ENCODE measurements around the gene OTOP3.

OTOP3 gene

GRCh38 chr17:74964988-74965622, 29.4 kb downstream of the OTOP3 start:
- TF ChIP-seq ZBTB7A (IDR thresholded peaks at IDR 0.05; ENCODE audit: low read depth) = no peak
- no peak for TF ChIP-seq REST (IDR thresholded peaks at IDR 0.05; ENCODE audit: low read depth)
- TF ChIP-seq TCF12 (IDR thresholded peaks at IDR 0.05; ENCODE audit: low read depth) = no peak
- no peak for TF ChIP-seq CREB1 (IDR thresholded peaks at IDR 0.05; ENCODE audit: low read depth)
- TF ChIP-seq, protein P1, sequence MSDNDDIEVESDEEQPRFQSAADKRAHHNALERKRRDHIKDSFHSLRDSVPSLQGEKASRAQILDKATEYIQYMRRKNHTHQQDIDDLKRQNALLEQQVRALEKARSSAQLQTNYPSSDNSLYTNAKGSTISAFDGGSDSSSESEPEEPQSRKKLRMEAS (IDR thresholded peaks at IDR 0.05) = no peak
- TF ChIP-seq NFIC (IDR thresholded peaks at IDR 0.05) = no peak
- no peak for TF ChIP-seq EP300 (IDR thresholded peaks at IDR 0.05; ENCODE audit: borderline replicate concordance)
- no peak for TF ChIP-seq FOXM1 (IDR thresholded peaks at IDR 0.05; ENCODE audit: borderline replicate concordance, low read depth)
- no peak for TF ChIP-seq TEAD4 (IDR thresholded peaks at IDR 0.05)
- TF ChIP-seq RAD21 (IDR thresholded peaks at IDR 0.05; ENCODE audit: low read depth) = no peak
- no peak for TF ChIP-seq YY1 (IDR thresholded peaks at IDR 0.05; ENCODE audit: low read depth)
- TF ChIP-seq TAF1 (IDR thresholded peaks at IDR 0.05; ENCODE audit: low read depth) = no peak
- no peak for TF ChIP-seq CEBPB (IDR thresholded peaks at IDR 0.05)
- TF ChIP-seq, protein P2, sequence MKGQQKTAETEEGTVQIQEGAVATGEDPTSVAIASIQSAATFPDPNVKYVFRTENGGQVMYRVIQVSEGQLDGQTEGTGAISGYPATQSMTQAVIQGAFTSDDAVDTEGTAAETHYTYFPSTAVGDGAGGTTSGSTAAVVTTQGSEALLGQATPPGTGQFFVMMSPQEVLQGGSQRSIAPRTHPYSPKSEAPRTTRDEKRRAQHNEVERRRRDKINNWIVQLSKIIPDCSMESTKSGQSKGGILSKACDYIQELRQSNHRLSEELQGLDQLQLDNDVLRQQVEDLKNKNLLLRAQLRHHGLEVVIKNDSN (IDR thresholded peaks at IDR 0.05) = no peak
- no peak for TF ChIP-seq EGR1 (IDR thresholded peaks at IDR 0.05)

- 0 out of 2 replicates have a peak, but pooled peaks have one; percentile 7 for TF ChIP-seq RAD21 (IDR thresholded peaks at IDR 0.05; ENCODE audit: low read depth)
- TF ChIP-seq, protein P2 (IDR thresholded peaks at IDR 0.05) = peak; percentile 69
- peak; percentile 93 for TF ChIP-seq TCF12 (IDR thresholded peaks at IDR 0.05; ENCODE audit: low read depth)
- peak; percentile 99 for TF ChIP-seq ZBTB7A (IDR thresholded peaks at IDR 0.05; ENCODE audit: low read depth)
- peak; percentile 54 for TF ChIP-seq TEAD4 (IDR thresholded peaks at IDR 0.05)
- no peak for TF ChIP-seq CEBPB (IDR thresholded peaks at IDR 0.05)
- no peak; the same call in 1 of the 2 replicates for TF ChIP-seq TAF1 (IDR thresholded peaks at IDR 0.05; ENCODE audit: low read depth)
- TF ChIP-seq EGR1 (IDR thresholded peaks at IDR 0.05) = 0 out of 2 replicates have a peak, but pooled peaks have one; percentile 20
- peak; percentile 75 for TF ChIP-seq YY1 (IDR thresholded peaks at IDR 0.05; ENCODE audit: low read depth)
- peak; percentile 86 for TF ChIP-seq EP300 (IDR thresholded peaks at IDR 0.05; ENCODE audit: borderline replicate concordance)
- TF ChIP-seq NFIC (IDR thresholded peaks at IDR 0.05) = peak; percentile 97
- TF ChIP-seq, protein P1 (IDR thresholded peaks at IDR 0.05) = peak; percentile 91
- TF ChIP-seq FOXM1 (IDR thresholded peaks at IDR 0.05; ENCODE audit: borderline replicate concordance, low read depth) = peak; percentile 64; the same call in 1 of the 2 replicates
- TF ChIP-seq REST (IDR thresholded peaks at IDR 0.05; ENCODE audit: low read depth) = no peak
- no peak for TF ChIP-seq CREB1 (IDR thresholded peaks at IDR 0.05; ENCODE audit: low read depth)
These were observed 32.7 kb downstream of the OTOP3 start for GRCh38 chr17:74968361-74968780.

GRCh38 chr17:74970395-74970794, 34.7 kb downstream of the OTOP3 start:
- TF ChIP-seq, protein P1 (IDR thresholded peaks at IDR 0.05) = no peak
- TF ChIP-seq, protein P2 (IDR thresholded peaks at IDR 0.05) = no peak
- TF ChIP-seq TCF12 (IDR thresholded peaks at IDR 0.05; ENCODE audit: low read depth) (no peak), RAD21 (IDR thresholded peaks at IDR 0.05; ENCODE audit: low read depth) (no peak), CEBPB (IDR thresholded peaks at IDR 0.05) (no peak), REST (IDR thresholded peaks at IDR 0.05; ENCODE audit: low read depth) (no peak), NFIC (IDR thresholded peaks at IDR 0.05) (no peak), TAF1 (IDR thresholded peaks at IDR 0.05; ENCODE audit: low read depth) (no peak), FOXM1 (IDR thresholded peaks at IDR 0.05; ENCODE audit: borderline replicate concordance, low read depth) (no peak), CREB1 (IDR thresholded peaks at IDR 0.05; ENCODE audit: low read depth) (no peak), TEAD4 (IDR thresholded peaks at IDR 0.05) (no peak), EGR1 (IDR thresholded peaks at IDR 0.05) (no peak), EP300 (IDR thresholded peaks at IDR 0.05; ENCODE audit: borderline replicate concordance) (no peak), ZBTB7A (IDR thresholded peaks at IDR 0.05; ENCODE audit: low read depth) (no peak), YY1 (IDR thresholded peaks at IDR 0.05; ENCODE audit: low read depth) (no peak)

All from Ishikawa (cell line).